Suppressor macrophage (primary cell): ENCODE measurements around the gene WDR82.
A peak's percentile ranks its signal among the peaks of the same experiment; 100 is the strongest.

Experiments
- DNase-seq, 4 experiments: peaks; one replicate each; pipeline ENCODE4 v3.0.0-alpha.2; 2020 to 2022

The WDR82 gene

GRCh38 chr3:52237006-52237656 is 41.3 kb downstream of the WDR82 start:
- no peak for DNase-seq

- no peak for DNase-seq
Measured at GRCh38 chr3:52236424-52236886, 42.0 kb downstream of the WDR82 start.

- DNase-seq: no peak
Measured at GRCh38 chr3:52234516-52235447, 43.7 kb downstream of the WDR82 start.

- no peak for DNase-seq
Measured at GRCh38 chr3:52233968-52234367, 44.5 kb downstream of the WDR82 start.

GRCh38 chr3:52233108-52233591 is 45.3 kb downstream of the WDR82 start:
- DNase-seq: no peak

- DNase-seq: peak in 1 of 4 experiments; percentile 31
Measured at GRCh38 chr3:52232279-52233107, 46.0 kb downstream of the WDR82 start.

GRCh38 chr3:52231502-52232278 is 46.8 kb downstream of the WDR82 start:
- DNase-seq: peak; percentile 84 to 94 (median 89)

- no peak for DNase-seq
Measured at GRCh38 chr3:52230889-52231499, 47.5 kb downstream of the WDR82 start.

GRCh38 chr3:52230461-52230860 is 48.0 kb downstream of the WDR82 start:
- DNase-seq: no peak

- no peak for DNase-seq
Measured at GRCh38 chr3:52229656-52230055, 48.8 kb downstream of the WDR82 start.

GRCh38 chr3:52228751-52229291 is 49.6 kb downstream of the WDR82 start:
- no peak for DNase-seq

GRCh38 chr3:52228266-52228665 is 50.2 kb downstream of the WDR82 start:
- no peak for DNase-seq

- DNase-seq: no peak
Measured at GRCh38 chr3:52227766-52228165, 50.7 kb downstream of the WDR82 start.

- DNase-seq: no peak
Measured at GRCh38 chr3:52227117-52227516, 51.3 kb downstream of the WDR82 start.

GRCh38 chr3:52226229-52226817 is 52.1 kb downstream of the WDR82 start:
- DNase-seq: no peak

GRCh38 chr3:52225452-52226228 is 52.8 kb downstream of the WDR82 start, which contains the start of gene TLR9:
Gene TLR9, minus strand, starts transcription at chr3:52225645. Its CDS starts 116 bp downstream, at chr3:52225529.
- DNase-seq: peak; percentile 62 to 79 (median 65)

- no peak for DNase-seq
Measured at GRCh38 chr3:52223449-52224408, 54.7 kb downstream of the WDR82 start.
